OCI-LY1 (cell line): ENCODE data around the gene CERS6.

Source experiments
- CTCF ChIP-seq: fragments of 200-600 bp; sonication (generic), shearing (Covaris generic); IDR thresholded peaks from 2 replicates; pipeline ENCODE4 v1.5.1; 2017; ENCODE audit warnings: mild to moderate bottlenecking, antibody characterized with exemption, low read length, moderate library complexity, mixed read lengths
- EZH2 ChIP-seq: fragments of 200-600 bp; sonication (generic), shearing (Covaris generic); IDR thresholded peaks from 2 replicates; pipeline ENCODE4 v1.8.0; 2017; ENCODE audit warnings: borderline replicate concordance, mixed run types, mild to moderate bottlenecking, antibody characterized with exemption, low read length, moderate library complexity, mixed read lengths

DNA sequence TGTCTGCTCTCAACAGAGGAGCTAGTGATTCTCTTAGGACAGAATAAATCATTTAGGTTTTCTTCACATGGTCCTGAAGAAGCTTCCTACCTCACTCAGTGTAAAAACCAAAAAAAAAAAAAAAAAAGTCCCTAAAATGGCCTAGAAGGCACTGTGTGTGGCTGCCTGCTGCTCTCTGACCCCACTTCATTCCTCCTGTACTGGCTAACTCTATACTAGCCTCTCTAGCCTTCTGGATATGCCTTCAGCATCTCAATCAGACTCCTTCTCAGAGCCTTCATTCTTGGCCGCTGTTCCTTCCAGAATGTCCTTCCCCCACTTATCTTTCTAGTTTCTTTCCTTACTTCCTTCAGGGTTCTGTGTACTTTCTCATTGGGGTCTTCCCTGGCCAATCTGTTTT lies 82.1 kb downstream of the CERS6 start:
- no peak for TF ChIP-seq CTCF
- no peak for TF ChIP-seq EZH2
